Astrocyte of the hippocampus (primary cell): ENCODE measurements around the gene ZNF423.

Source experiments
- DNase-seq: peaks from one replicate; pipeline ENCODE4 v3.0.0; 2011; ENCODE audit warnings: low read depth, low spot score

Gene ZNF423

DNA sequence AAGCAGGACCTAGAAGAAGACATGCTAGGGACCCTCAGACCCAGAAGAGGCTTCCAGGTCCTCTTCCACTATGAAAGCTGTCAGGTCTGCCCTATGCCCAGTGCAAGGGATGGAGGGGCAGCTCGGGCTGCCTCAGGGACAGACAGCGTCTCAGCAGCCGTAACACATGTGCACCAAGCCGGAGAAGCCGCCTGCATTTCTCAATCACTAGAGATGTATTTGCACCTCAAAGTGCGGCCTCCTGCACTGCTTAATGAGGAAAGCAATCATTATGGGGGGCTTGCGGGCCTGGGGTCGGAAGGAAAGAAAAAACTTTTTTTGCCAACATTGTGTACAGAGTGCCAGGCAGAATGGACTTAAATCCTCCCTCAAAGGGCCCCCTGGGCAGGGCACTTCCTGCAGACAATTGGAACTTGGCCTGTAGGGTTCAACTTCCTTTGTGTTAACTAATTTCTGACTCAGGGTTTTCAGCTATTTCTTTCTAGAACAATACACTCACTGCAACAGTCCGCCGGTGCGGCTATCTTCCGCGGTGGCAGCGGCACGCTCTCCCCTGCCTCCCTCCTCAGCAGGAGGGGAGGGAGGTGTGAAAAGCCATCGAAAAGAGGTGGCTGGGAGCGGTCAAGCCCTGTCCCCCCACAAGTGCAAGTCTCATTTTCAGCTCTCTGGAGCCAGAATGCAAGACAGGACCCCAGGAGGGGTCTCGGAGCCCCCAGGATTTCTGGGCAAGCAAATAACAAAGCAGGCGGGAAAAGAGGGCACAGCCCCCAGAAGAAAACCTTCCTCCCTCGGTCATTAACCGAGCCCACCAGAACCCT lies 101.2 kb downstream of the ZNF423 start:
- peak; percentile 80 for DNase-seq

- peak; percentile 61 for DNase-seq
Measured at GRCh38 chr16:49750341-49751000, 105.4 kb downstream of the ZNF423 start.

DNA sequence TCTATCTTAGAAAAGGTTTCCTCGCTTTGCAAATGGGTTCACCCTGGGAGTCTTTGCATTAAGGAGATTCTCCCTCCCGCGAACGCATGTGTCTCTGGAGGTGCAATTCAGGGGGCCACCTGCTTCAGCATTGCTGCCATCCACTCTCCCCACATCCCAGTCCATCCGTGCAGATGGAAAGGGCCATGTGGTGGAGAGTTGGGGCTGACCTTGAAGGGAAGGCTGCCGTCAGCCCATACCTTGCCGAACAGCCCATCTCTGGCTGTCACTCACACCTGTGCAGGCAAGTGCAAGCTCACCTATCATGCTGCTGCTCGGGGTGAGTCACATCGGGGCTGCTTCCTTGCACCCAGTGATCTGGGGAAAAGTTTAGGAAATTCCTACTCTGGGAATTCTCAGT lies 106.1 kb downstream of the ZNF423 start:
- DNase-seq, result no peak

- peak; percentile 82 for DNase-seq
Measured at GRCh38 chr16:49748322-49748721, 107.6 kb downstream of the ZNF423 start.

DNA sequence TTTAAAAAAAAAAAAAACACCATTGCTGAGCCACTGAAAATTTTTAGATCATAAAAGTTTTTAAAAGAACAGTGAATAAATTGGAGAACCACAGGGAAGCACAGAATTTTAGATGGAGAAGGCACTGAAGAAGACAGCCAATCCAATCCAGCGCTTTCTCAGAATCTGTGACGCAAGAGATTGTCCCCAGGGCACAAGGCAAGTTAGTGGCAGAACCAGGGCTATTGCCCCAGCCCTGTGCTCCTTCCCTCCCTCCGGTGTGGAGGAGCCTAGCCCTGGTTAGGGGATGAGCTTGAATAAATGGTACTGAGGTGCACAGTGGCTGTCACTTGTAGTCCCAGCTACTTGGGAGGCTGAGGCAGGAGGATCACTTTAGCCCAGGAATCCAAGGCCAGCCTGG lies 108.3 kb downstream of the ZNF423 start:
- no peak for DNase-seq

DNA sequence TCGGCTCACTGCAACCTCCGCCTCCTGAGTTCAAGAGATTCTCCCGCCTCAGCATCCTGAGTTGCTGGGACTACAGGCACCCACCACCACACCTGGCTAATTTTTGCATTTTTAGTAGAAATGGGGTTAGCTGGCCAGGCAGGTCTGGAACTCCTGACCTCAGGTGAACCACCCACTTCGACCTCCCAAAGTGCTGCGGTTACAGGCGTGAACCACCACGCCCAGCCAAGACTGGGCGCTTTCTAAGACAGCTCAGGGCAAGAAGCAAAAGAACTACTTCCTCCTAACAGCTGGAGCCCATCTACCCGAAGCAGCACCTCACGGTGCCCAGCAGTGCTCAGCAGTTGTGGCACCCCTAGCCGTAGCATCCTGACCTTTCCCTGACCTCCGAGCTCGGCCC lies 109.4 kb downstream of the ZNF423 start:
- no peak for DNase-seq

DNA sequence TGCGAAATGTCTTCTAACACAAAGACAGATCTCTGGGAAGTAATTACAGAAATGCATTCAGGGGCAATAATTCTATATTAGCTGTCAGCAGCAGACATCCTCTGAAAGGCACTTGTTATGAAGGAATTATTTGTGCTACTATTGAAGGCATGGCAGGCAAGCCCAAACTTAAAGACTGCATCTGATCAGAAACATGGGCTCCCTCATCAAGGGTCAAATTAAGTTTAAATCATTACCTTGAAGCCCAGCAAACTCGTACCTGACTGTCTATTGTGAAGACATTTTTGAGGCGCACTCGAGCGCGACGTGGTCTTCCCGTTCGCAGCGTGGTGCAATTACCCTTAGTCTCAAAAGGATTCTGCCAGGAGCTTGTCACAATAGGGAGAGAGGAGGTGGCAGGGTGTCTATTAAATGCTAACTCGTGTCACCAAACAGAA lies 110.6 kb downstream of the ZNF423 start:
- DNase-seq, result no peak

GRCh38 chr16:49744244-49745220 lies 111.4 kb downstream of the ZNF423 start:
- DNase-seq, result no peak

DNA sequence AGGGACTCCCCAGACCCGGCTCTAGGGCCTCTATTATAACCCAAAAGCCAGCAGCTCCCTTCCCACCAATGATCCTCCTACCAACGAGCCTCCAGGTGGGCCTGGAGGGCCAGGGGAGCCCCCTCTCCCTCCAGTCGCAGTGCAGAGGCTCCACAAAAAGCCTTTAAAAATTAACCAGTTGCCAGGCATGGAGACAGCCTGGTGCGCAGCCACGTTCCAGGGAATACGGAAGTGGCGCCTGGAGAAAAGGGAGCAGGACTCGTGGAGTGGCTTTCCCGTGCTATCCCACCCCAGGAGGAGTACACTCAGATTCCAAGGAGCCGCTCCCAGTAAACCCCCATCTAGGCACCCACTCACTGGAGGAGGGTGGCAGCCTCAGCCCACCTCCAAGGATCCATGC lies 112.3 kb downstream of the ZNF423 start:
- no peak for DNase-seq

- no peak for DNase-seq
Measured at GRCh38 chr16:49743203-49743464, 112.8 kb downstream of the ZNF423 start.

- DNase-seq, result peak; percentile 23
Measured at GRCh38 chr16:49742428-49743202, 113.3 kb downstream of the ZNF423 start.

DNA sequence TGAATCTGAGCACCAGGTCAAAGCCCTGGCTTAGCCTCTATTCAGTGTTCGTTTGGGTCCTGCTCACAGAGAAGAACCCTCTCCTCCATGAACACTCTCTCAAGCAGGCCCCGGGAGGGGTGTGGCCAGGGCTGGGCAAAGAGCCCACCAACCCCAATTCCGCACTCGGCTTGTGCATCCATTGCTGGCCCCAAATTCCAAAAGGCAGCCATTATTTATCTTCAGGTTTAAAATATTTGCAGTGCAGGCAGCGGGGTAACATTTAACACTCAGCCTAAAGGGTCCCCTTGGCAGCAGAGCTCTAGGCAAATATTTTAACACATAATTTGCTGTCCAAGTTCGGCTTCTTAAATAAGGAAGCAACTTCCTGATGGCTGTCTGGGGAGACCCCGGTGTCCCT lies 115.7 kb downstream of the ZNF423 start:
- no peak for DNase-seq

DNA sequence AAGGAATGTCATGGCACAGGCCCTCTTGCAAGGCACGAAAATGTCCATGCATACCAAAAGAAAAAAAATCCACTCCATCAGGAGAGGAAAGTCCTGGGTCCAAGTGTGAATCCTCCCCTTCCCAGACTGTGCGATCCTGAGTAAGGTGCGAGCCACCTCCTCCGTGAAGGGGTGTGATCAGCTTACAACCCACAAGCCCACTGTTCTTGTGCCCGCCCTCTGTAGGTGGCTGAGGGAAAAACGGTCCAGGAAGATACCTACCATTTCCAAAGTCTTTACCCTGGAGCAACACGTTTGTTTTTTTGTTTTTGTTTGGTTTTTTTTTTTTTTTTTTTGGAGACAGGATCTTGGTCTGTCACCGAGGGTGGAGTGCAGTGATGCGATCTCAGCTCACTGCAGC lies 116.5 kb downstream of the ZNF423 start:
- DNase-seq, result no peak

DNA sequence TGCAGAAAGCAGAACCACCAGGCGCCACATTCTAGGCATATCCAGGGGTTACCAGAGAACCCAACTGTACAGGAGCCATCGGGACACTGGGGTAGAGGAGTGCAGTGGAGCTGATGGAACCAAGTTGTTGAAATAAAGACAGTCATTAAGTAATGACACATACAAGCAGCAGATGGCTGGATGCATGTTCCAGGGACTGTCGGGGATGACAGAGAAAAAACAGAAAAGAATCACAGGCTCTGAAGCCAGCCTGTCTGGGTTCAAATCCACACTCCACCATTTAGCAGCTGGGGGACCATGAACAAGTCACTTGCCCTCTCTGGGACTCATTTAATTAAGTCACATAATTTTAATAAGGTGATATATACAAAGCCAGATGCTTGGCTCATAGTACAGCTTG lies 117.1 kb downstream of the ZNF423 start:
- DNase-seq, result no peak

DNA sequence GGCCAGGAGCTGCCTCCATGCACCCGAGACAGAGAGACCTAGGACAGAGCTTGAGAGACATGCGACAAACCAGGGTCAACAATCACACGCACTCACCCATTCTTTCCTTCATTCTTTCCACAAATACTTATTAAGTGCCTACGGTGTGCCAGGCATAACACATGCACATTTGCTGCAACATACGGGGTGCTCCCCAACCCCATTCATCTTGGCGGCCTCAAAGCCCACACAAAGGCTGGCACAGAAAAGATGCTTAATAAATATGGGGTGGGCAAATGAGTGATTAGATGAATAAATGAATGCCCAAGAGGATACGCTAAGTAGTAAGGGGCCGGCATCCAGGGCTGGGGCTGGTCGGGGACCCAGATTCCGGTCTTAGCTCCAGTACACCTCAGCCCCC lies 117.9 kb downstream of the ZNF423 start:
- no peak for DNase-seq

DNA sequence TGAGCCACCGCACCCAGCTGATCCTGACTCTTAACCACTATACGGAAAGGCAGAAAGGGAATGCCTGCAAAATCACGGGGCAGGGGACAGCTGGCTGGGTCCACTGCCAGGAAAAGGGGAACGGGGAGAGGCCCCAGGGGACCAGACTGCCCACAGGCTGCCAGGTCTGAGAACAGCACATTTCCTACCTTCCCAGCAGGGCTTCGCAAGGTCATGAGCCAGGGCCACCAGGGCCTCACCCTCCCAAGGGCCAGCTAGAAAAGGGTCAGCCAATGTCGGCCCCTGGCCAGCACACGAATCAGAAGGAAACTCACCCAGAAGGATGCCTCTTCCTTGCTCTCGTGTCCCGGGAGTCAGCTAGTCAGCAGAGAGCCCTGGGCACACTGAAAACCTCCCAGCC lies 118.4 kb downstream of the ZNF423 start:
- DNase-seq, result no peak

DNA sequence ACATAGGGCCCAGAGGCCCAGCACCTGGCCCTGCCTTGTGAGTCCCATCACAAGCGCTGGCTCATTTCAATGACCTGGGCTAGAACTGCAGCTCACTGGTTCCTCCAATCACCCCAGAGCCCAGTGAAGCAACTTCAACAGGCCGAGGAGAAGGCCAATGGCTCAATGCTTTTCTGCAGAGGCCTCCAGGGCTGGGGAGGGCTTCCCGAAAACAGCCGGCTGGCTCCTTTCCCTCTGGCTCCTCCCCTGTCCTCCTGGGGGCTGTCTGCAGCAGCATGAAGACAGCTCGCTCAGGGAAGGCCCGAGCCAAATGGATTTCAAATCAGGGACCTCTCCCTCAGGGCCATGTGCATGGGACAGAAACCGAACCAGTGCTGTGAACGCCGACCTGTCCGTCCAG lies 121.6 kb downstream of the ZNF423 start:
- DNase-seq, result no peak

- no peak for DNase-seq
Measured at GRCh38 chr16:49733313-49734009, 122.5 kb downstream of the ZNF423 start.

DNA sequence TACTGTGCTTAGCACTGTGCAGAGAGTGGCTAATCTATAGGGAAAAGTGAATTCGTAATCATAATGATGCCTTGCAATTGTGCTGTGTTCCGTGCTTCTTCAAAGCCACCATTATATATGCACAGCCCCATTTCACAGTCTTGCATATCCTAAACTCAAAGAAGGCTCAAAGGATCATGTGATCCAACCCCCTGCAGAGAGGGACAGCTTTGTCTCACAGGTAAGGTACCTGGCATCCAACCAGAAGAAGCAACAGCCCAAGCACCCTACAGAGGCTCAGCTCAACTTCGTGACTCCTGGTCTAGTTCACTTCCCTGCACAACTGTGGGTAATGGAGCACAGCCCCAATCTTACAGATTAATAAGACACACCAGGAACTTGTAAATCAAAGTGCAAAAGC lies 124.0 kb downstream of the ZNF423 start:
- no peak for DNase-seq

DNA sequence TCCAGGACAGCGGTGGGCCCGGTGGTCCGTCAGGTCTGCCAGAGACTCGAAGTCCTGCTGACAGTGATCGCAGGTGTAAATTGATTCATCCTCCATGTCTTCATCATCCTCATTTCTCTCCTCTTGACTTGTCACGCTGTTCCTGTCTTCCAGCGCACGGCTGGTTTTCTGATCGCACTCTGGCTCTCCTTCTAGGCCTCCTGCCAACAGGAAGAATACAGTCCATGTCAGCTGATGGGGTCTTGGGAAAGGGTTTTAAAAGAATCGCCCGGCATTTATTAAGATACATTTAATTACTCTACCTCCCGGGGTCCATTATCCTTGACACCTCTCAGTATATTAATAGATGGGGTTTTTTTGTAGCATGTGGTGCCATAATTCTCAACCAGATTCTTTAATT lies 125.1 kb downstream of the ZNF423 start:
- DNase-seq, result no peak

GRCh38 chr16:49727611-49728010 lies 128.3 kb downstream of the ZNF423 start:
- no peak for DNase-seq
